ENCODE results near the gene TMEM208.
A peak's percentile ranks its signal among the peaks of the same experiment; 100 is the strongest.

TMEM208 gene

DNA sequence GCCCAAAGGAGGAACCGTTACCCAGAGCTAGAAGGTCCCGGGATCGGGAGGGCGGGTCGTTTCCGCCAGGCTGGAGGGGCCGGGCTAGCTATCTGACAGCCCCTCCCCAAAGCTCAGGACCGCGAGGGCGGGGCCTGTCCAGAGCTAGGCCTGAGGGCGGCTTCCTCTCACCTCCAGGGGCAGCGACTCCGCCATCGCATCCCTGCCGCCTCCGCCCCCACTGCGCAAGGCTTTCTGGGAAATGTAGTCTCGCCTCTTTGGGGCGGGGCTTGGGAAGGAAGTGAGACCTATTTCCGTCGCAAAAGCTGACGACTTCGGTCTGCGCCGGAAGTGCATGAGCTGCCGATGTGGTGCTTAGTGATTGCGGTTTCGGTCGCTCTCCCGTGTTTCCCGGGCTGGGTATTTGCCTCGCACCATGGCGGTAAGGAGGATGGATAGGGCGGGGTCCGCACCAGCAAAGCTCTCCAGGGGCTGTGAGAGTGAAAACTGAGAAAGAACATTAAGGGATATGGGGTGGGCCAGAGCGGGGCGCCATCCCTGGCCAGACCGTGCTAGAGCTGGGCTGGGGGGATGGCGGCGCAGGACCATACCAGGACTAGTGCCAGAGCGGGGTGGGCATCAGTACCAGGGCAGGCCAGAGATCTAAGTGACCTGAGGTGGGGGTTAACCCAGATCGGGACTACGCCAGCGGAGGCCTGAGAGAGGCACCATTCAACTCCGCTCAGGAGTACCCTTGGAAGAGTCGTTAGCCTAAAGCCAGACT is at the start of gene TMEM208:
TSS of gene TMEM208 (plus strand) at position 327 of the 763 bp plus-strand sequence. CDS start at position 416, 89 bp downstream.
- peak; percentile 94 for DNase-seq (ENCODE audit: extremely low read depth, low read depth)
- TF ChIP-seq CTCF (IDR thresholded peaks at IDR 0.05; ENCODE audit: low read depth, low read length), result peak; percentile 20

- DNase-seq (ENCODE audit: extremely low read depth, low read depth), result no peak
- no peak for TF ChIP-seq CTCF (IDR thresholded peaks at IDR 0.05; ENCODE audit: low read depth, low read length)
Measured at GRCh38 chr16:67177743-67178699, 48.9 kb upstream of the TMEM208 start.

GRCh38 chr16:67179421-67180080 is 47.4 kb upstream of the TMEM208 start:
- DNase-seq (ENCODE audit: extremely low read depth, low read depth), result no peak
- TF ChIP-seq CTCF (IDR thresholded peaks at IDR 0.05; ENCODE audit: low read depth, low read length), result peak; percentile 3; the same call in 1 of the 2 replicates

DNA sequence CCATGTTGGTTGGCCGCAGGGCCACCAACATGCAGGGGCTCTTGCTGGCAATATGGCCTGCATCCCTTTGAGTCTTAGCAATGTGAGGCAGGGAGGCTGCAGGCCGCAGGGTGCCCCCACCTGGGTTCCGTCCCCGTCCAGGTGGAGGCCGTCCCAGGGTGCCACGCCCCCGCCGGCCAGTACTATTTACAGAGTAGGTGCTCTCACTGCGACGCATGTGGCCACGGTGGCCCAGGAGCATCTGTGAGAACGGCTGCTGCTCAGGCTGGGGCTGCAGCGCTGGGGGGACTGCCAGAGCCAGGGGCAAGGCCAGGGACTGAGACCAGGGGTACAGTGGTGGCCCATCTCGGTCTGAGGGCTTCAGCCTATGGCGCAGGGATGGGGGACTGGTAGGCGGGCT is 46.8 kb upstream of the TMEM208 start:
- DNase-seq (ENCODE audit: extremely low read depth, low read depth), result no peak
- TF ChIP-seq CTCF (IDR thresholded peaks at IDR 0.05; ENCODE audit: low read depth, low read length), result no peak

GRCh38 chr16:67181346-67181745 is 45.6 kb upstream of the TMEM208 start:
- no peak for TF ChIP-seq CTCF (IDR thresholded peaks at IDR 0.05; ENCODE audit: low read depth, low read length)
- DNase-seq (ENCODE audit: extremely low read depth, low read depth), result peak; percentile 44

- DNase-seq (ENCODE audit: extremely low read depth, low read depth), result no peak
- no peak for TF ChIP-seq CTCF (IDR thresholded peaks at IDR 0.05; ENCODE audit: low read depth, low read length)
Measured at GRCh38 chr16:67182288-67182687, 44.6 kb upstream of the TMEM208 start.

Measured in AG09319 (cell line).